ENCODE measurements around the gene KCNK4. TPM values are rescaled to one million over a fixed set of nuclear protein-coding genes. Genes with fewer than 3 reads are reported as not detected.
"Not testable (repeated sequence)": the region's sequence is repeated elsewhere in the genome, so short reads cannot be mapped to it uniquely, and the experiment has no call there.

KCNK4 gene
- polyA plus RNA-seq, result not detected

DNA sequence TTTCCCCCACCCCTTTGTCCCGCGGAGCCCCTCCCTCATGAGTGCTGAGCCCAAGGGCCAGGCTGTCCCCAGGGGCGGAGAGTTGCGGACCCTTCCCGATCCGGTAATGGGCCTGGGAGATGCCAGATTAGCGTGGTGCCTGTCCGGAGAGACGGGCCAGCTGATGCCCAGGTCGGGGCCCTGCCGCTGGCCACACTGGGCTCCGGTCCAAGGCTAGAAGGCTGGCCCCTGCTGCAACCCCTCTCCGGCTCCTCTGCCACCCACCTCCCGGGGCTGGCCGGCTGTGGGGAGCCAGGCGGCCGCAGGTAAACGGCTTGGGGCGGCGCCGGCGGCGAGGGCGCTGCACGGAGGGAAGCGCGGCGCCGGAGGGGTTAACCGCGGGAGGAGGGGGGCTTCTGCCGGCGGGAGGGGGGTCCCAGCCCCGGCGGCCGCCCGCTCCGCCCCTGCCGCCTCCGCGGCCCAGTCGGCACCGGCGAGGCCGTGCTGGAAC is at the start of gene KCNK4:
KCNK4 (plus strand) TSS at position 41 of the 490 bp plus-strand sequence. CDS start 1,717 bp downstream, outside the sequence.
- peaks cover 33% of the 10 kb centered on the region for H3K27me3 Mint-ChIP-seq
- peaks cover 0 to 3% (median 0%) of the 10 kb centered on the region in 3 donors for H3K9me3 Mint-ChIP-seq
- no peaks in the 10 kb centered on the region for H3K36me3 Mint-ChIP-seq
- H3K4me3 Mint-ChIP-seq, result peak within 1 kb of the TSS; percentile 3 to 89 (median 70)
- H3K4me1 Mint-ChIP-seq, result peaks cover 3 to 8% (median 6%) of the 10 kb centered on the region in 3 donors
- peak within 1 kb of the TSS in 1 of 3 donors; percentile 74 for H3K27ac Mint-ChIP-seq

DNA sequence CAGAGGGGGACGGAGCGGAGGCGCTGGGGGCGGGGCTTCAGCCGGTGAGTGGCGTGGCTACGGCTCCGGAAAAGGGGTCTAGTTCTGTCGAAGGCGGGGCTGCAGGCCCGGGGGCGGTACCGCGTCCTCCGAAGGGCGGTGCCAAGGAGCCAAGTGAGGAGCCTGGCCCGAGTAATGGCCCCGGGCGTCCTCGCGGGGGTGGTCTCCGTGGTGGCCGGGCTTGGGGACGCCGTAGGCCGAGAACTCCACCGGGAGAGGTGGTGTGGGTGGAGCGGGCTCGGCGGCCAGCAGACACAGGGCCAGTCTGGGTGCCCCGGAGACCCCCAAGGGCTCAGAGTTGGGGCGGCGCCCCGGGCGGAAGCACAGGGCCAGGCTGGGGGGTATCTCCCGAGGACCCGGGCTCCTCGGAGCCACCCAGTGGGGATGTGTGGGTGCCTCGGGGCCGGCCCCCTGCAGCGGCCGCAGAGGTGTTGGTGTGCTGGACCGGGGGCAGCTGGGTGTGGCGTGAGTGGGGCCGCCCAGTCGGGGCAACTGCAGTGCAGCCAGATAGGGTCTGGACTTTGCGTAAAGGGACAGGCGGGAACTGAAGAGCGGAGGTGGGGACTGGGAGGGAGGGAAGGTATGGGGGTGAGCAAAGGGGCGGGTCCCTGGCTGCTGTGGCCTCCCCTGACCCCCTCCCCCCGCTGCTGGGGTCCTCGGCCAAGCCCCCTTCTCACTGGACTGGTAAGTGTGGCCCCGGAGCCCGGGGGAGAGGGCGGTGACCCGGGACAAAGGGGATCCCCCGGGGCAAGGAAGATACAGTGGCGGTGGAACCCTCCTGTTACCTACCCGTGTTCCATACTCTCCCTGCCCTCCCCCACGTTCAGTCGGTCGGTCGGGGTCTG is 49.4 kb upstream of the KCNK4 start:
- Mint-ChIP-seq H3K27me3 (no peaks in the 10 kb centered on the region), H3K4me1 (peaks cover 33 to 42% (median 37%) of the 10 kb centered on the region in 3 donors), H3K36me3 (peaks cover 1% of the 10 kb centered on the region), H3K4me3 (peak overlapping the region; percentile 87 to 98 (median 96)), H3K9me3 (no peaks in the 10 kb centered on the region), H3K27ac (peak overlapping the region; percentile 99 to 100 (median 100))

GRCh38 chr11:64243236-64243854 is 47.8 kb upstream of the KCNK4 start:
- Mint-ChIP-seq H3K36me3 (peaks cover under 1% of the 10 kb centered on the region), H3K9me3 (no peaks in the 10 kb centered on the region), H3K4me1 (peaks cover 24 to 29% (median 27%) of the 10 kb centered on the region in 3 donors), H3K27me3 (no peaks in the 10 kb centered on the region), H3K27ac (peak overlapping the region in 2 of 3 donors; percentile 19 to 90), H3K4me3 (peak overlapping the region; percentile 32 to 89 (median 65))

GRCh38 chr11:64244107-64244506 is 47.0 kb upstream of the KCNK4 start:
- Mint-ChIP-seq H3K36me3 (no peaks in the 10 kb centered on the region), H3K9me3 (no peaks in the 10 kb centered on the region), H3K27me3 (no peaks in the 10 kb centered on the region), H3K4me3 (peak overlapping the region in 2 of 4 donors; percentile 23 to 89), H3K4me1 (peaks cover 17 to 22% (median 21%) of the 10 kb centered on the region in 3 donors), H3K27ac (peak overlapping the region in 1 of 3 donors; percentile 90)

DNA sequence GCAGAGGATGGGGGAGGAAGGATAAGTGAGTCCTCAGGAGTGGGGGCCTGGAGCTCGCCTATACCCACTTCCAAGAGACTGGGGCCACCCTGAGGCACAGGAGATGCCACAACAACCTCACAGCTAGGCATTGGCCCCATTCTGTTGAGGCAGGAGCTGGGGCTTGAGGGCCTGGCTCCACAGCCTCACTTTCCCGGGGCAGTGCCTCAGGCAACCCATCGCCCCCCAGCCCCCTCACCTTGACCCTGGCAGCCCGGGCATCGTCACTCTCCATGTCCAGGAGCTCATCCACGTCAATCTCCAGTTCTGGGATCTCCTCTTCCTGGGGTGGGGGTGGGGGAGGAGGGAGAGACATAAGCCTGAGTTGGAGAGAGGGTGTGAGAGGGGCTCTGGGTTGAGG is 46.1 kb upstream of the KCNK4 start:
- H3K9me3 Mint-ChIP-seq, result no peaks in the 10 kb centered on the region
- H3K27me3 Mint-ChIP-seq, result no peaks in the 10 kb centered on the region
- H3K4me3 Mint-ChIP-seq, result peak overlapping the region in 2 of 4 donors; percentile 80 to 91
- peak overlapping the region in 1 of 3 donors; percentile 96 for H3K27ac Mint-ChIP-seq
- H3K4me1 Mint-ChIP-seq, result peaks cover 15 to 18% (median 16%) of the 10 kb centered on the region in 3 donors
- no peaks in the 10 kb centered on the region for H3K36me3 Mint-ChIP-seq

DNA sequence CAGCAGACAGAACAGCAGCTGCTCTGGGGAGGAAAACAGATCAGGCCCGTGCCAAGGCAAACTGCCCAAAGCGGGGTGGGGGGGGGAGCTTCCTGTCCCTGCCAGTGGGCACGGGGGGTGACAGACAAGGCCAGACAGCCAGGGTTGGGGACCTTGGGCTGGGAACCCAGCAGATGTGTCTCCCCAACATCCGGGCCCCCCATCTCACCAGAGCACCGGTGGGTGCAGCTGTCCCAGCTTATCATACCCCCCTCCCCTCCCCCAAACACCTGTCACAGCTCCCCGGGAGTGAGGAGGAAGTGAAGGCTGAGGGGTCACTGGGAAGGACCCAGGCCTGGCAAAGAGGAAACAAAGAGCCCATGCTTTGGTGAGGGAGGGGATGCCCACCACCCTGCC is 45.7 kb upstream of the KCNK4 start:
- peaks cover 11 to 14% (median 12%) of the 10 kb centered on the region in 3 donors for H3K4me1 Mint-ChIP-seq
- no peaks in the 10 kb centered on the region for H3K9me3 Mint-ChIP-seq
- peak overlapping the region; percentile 73 to 96 (median 78) for H3K27ac Mint-ChIP-seq
- peak overlapping the region; percentile 80 to 97 (median 94) for H3K4me3 Mint-ChIP-seq
- H3K36me3 Mint-ChIP-seq, result no peaks in the 10 kb centered on the region
- H3K27me3 Mint-ChIP-seq, result no peaks in the 10 kb centered on the region

- Mint-ChIP-seq H3K4me3 (peak overlapping the region; percentile 80 to 97 (median 94)), H3K4me1 (peaks cover 5 to 13% (median 12%) of the 10 kb centered on the region in 3 donors), H3K9me3 (no peaks in the 10 kb centered on the region), H3K36me3 (no peaks in the 10 kb centered on the region), H3K27ac (peak overlapping the region; percentile 73 to 96 (median 78)), H3K27me3 (no peaks in the 10 kb centered on the region)
Measured at GRCh38 chr11:64245797-64246620, 45.1 kb upstream of the KCNK4 start.

GRCh38 chr11:64246621-64246870 is 44.6 kb upstream of the KCNK4 start:
- H3K36me3 Mint-ChIP-seq, H3K27me3 Mint-ChIP-seq, H3K9me3 Mint-ChIP-seq: not testable (repeated sequence)
- peaks cover 0 to 13% (median 11%) of the 10 kb centered on the region in 3 donors for H3K4me1 Mint-ChIP-seq
- peak overlapping the region; percentile 83 to 96 (median 92) for H3K4me3 Mint-ChIP-seq
- peak overlapping the region in 1 of 3 donors; percentile 89 for H3K27ac Mint-ChIP-seq

DNA sequence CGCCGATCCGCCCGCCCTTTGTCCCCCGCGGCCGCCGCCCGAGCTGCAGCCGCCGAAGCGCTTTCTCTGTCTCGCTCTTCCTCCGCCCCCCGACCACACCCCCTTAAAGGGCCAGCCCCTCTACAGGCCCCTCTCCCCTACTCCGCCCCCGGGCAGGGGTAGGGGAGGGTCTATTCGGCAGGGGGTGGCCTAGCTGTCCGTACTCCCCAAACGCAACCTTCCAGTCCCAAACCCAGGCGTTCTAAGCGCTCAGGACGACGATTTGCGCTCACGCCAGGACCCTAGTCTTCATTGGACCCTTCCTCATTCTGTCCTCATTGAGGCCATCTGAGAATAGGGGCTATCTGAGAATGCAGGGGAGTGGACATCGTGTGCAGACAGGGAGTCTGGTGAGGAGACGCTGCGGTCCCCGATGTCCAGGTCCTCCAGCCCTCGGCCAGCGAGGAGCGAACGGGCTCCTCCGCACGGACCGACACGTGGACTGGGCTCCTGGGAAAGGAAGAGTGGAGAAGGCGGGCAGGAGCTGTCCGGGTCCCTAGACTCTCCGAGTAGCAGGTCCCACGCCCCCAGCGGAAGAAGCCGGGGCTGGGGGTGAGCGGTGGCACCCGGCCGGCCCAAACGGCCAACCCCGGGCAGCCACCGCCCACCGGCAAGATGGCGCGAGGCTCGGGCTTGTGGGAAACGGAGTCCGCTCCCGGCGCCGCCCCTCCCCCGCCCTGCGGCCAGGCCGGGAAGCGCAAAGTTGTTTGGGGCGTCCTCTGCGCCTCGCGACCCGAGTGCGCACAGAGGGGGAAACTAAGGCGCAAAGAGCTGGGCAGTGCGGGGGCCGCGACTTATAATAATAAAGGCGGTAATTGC is 44.0 kb upstream of the KCNK4 start, which contains the start of gene PPP1R14B:
PPP1R14B (minus strand) TSS at position 73 of the 858 bp plus-strand sequence. CDS start 270 bp downstream, outside the sequence.
- H3K36me3 Mint-ChIP-seq, result no peaks in the 10 kb centered on the region
- H3K4me3 Mint-ChIP-seq, result peak within 1 kb of the TSS; percentile 83 to 97 (median 94)
- H3K9me3 Mint-ChIP-seq, result no peaks in the 10 kb centered on the region
- peaks cover 0 to 17% (median 15%) of the 10 kb centered on the region in 3 donors for H3K4me1 Mint-ChIP-seq
- H3K27ac Mint-ChIP-seq, result peak within 1 kb of the TSS; percentile 77 to 96 (median 86)
- no peaks in the 10 kb centered on the region for H3K27me3 Mint-ChIP-seq

DNA sequence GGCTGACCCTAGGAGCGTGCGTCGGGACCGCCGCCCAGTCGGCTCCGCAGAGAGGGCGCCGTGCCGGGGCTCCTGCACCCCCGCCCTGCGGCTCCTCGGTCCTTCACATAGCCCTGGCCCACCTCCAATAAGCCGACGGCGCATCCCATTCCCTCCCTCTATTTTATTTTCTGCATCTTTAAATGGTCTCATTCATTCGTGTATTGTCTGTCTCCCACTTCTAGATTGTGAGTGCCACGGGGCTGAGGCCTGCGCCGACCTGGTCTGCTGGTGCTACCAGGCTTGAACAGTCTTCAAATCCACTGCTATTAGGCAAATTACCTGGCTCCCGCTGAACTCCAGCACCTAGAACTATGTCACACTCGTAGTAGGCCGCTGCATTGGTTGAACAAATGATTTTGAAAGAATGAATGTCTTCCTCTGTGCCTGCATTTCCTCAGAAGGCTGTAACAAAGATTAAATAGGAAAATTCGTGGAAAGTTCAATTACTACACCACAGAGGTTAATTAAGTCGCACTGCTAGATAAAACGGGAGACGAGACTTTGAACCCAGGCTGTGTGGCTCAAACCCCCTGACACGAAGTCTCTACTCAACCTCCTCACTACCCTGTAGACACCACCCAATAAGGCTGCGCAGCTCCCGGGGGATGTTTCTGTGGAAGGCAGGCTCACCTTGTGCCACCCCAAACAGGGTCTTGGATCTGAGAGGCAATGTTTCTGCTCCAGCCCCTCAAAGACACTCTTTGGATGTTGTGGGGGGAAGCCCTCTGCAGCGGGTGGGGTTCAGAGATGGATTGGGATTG is 43.2 kb upstream of the KCNK4 start:
- peak overlapping the region; percentile 67 to 91 (median 82) for H3K4me3 Mint-ChIP-seq
- peak overlapping the region; percentile 76 to 86 (median 77) for H3K27ac Mint-ChIP-seq
- H3K9me3 Mint-ChIP-seq, result no peaks in the 10 kb centered on the region
- no peaks in the 10 kb centered on the region for H3K36me3 Mint-ChIP-seq
- no peaks in the 10 kb centered on the region for H3K27me3 Mint-ChIP-seq
- peaks cover 0 to 17% (median 11%) of the 10 kb centered on the region in 3 donors for H3K4me1 Mint-ChIP-seq

GRCh38 chr11:64248578-64248977 is 42.5 kb upstream of the KCNK4 start:
- Mint-ChIP-seq H3K27me3 (no peaks in the 10 kb centered on the region), H3K4me1 (peaks cover 0 to 11% (median 11%) of the 10 kb centered on the region in 3 donors), H3K27ac (peak overlapping the region in 2 of 3 donors; percentile 13 to 76), H3K4me3 (peak overlapping the region in 3 of 4 donors; percentile 67 to 91 (median 77)), H3K36me3 (no peaks in the 10 kb centered on the region), H3K9me3 (no peaks in the 10 kb centered on the region)

GRCh38 chr11:64249038-64249437 is 42.1 kb upstream of the KCNK4 start:
- Mint-ChIP-seq H3K36me3 (no peaks in the 10 kb centered on the region), H3K27ac (peak overlapping the region in 1 of 3 donors; percentile 59)

More at GRCh38 chr11:64249038-64249437, 42.1 kb upstream of the KCNK4 start:
- H3K9me3 Mint-ChIP-seq, result no peaks in the 10 kb centered on the region
- H3K4me1 Mint-ChIP-seq, result peaks cover 0 to 11% (median 10%) of the 10 kb centered on the region in 3 donors
- H3K27me3 Mint-ChIP-seq, result no peaks in the 10 kb centered on the region
- peak overlapping the region in 1 of 4 donors; percentile 91 for H3K4me3 Mint-ChIP-seq

Data from IgD-negative memory B cell (primary cell).